ENCODE measurements around the gene PPM1M. TPM values are rescaled to one million over a fixed set of nuclear protein-coding genes. Genes with fewer than 3 reads are reported as not detected.
A peak's percentile ranks its signal among the peaks of the same experiment; 100 is the strongest.

PPM1M gene
- total RNA-seq, 2 donors from 2014 or later, result 6.9 to 15.3 TPM

- Histone ChIP-seq H3K27me3 (no peaks in the 10 kb centered on the region), H3K36me3 (replicated peaks in 1 of 2; ENCODE audit: insufficient read depth in 1 of 2, low read depth in 2 of 2) (no peaks in the 10 kb centered on the region), H3K9me3 (no peaks in the 10 kb centered on the region), H3K4me1 (peaks cover 27% of the 10 kb centered on the region), H3K4me3 (no peak overlapping the region), H3K27ac (peak overlapping the region in 2 of 4 donors; percentile 33 to 82)
- ATAC-seq, result no peak
- TF ChIP-seq CTCF (IDR thresholded peaks at IDR 0.05), result no peak
- TF ChIP-seq POLR2A (IDR thresholded peaks at IDR 0.05), result no peak
- intact Hi-C loops (cut with DNase I), result no loop called here
- WGBS, 2 donors, result 70 to 92% methylated on average over 2 to 9 of the region's 9 CpGs
- DNase-seq, result peak in 2 of 4 donors; percentile 11 to 67
Measured at GRCh38 chr3:52243791-52244628, 1.5 kb upstream of the PPM1M start.

DNA sequence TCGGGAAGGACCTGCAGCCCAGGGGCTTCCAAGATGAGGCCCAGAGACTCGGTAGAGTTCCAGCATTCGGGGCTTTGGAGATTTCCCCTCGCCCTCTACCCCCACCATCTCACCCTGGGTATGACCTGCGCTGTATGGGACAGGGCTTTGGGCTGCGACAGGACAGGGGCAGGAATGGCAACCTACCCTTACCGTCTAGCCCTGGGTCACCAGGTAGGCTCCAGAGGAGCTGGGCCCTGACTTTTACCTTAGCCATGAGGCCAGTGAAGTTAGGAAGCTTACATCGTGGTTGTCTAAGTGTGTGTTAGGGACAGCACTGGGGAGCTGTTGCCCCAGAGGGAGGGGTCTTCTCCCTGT lies 683 bp downstream of the PPM1M start:
- ATAC-seq (no peak), DNase-seq (no peak)
- Histone ChIP-seq H3K27me3 (no peaks in the 10 kb centered on the region), H3K27ac (peak overlapping the region; percentile 56 to 82 (median 68)), H3K36me3 (replicated peaks in 1 of 2; ENCODE audit: insufficient read depth in 1 of 2, low read depth in 2 of 2) (no peaks in the 10 kb centered on the region), H3K4me1 (peaks cover 14% of the 10 kb centered on the region), H3K4me3 (peak overlapping the region in 1 of 2 donors; percentile 30), H3K9me3 (no peaks in the 10 kb centered on the region)
- TF ChIP-seq CTCF (IDR thresholded peaks at IDR 0.05) (no peak), POLR2A (IDR thresholded peaks at IDR 0.05) (no peak)
- intact Hi-C loops (cut with DNase I), result no loop called here
- WGBS, 2 donors, result 58% methylated on average over 7 of the region's 8 CpGs; no CpG with 5 or more reads in 1 of the 2 donors

DNA sequence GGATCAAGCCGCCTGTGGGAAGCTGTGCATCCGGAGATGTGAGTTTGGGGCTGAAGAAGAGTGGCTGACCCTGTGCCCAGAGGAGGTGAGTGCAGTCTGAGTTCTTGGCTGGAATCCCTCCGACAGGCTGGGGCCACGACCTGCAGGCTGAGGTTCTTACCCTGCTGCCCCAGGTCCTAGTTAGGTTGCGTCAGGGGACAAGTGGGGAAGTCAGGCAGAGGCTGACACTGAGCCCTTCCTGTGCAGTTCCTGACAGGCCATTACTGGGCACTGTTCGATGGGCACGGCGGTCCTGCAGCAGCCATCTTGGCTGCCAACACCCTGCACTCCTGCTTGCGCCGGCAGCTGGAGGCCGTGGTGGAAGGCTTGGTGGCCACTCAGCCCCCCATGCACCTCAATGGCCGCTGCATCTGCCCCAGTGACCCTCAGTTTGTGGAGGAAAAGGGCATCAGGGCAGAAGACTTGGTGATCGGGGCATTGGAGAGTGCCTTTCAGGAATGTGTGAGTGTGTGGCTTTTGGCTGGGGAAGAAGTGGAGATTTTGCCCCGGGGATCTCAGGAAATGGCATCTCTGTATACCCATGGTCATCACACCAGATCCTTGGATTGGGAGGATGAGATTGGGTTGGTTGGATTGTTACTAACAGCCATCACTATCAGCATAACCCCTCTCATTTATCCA lies 1.3 kb downstream of the PPM1M start:
- peak overlapping the region in 2 of 4 donors; percentile 68 to 82 for H3K27ac ChIP-seq
- no peaks in the 10 kb centered on the region for H3K36me3 ChIP-seq (replicated peaks in 1 of 2; ENCODE audit: insufficient read depth in 1 of 2, low read depth in 2 of 2)
- H3K27me3 ChIP-seq, result no peaks in the 10 kb centered on the region
- TF ChIP-seq POLR2A (IDR thresholded peaks at IDR 0.05) (no peak), CTCF (IDR thresholded peaks at IDR 0.05) (no peak)
- intact Hi-C loops (cut with DNase I), result no loop called here
- H3K4me1 ChIP-seq, result peaks cover 14% of the 10 kb centered on the region
- no peak overlapping the region for H3K4me3 ChIP-seq
- ATAC-seq (no peak), DNase-seq (peak in 1 of 4 donors; percentile 39)
- no peaks in the 10 kb centered on the region for H3K9me3 ChIP-seq
- 79 to 80% methylated on average over 6 to 14 of the region's 14 CpGs for WGBS, 2 donors

DNA sequence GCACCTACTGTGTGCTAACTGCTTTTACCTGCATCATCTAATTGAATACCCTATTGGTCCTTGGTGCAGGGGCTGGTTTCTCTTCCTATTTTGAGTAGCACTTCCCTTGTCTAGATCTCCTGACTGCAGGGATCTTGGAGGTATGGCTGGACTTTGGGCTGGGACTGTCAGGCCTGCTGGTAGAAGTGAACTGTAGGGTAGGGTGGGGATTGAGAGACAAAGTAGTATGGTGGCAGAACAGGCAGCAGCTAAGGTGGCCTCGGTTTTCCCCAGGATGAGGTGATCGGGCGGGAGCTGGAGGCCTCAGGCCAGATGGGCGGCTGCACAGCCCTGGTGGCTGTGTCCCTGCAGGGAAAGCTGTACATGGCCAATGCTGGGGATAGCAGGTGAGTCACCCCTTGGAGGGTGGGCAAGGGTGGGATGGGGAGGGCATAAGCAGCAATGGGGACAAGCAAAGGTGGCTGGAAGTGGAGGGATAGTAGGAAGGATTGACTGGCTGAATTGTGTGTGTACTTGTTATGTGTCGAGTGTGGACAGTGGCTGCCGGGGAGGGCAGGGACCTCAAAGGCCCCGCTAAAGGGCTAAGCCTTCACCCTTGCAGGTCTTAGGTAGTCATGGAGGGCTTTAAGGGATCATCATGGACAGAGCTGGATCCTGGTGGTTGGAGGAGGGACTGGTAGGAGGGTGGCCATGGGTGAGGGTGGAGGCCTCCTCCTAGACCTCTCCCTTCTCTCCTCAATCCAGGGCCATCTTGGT lies 2.0 kb downstream of the PPM1M start:
- peaks cover 0 to 2% of the 10 kb centered on the region in 2 donors for H3K36me3 ChIP-seq (replicated peaks in 1 of 2; ENCODE audit: insufficient read depth in 1 of 2, low read depth in 2 of 2)
- TF ChIP-seq CTCF (IDR thresholded peaks at IDR 0.05), result no peak
- TF ChIP-seq POLR2A (IDR thresholded peaks at IDR 0.05), result no peak
- ATAC-seq (no peak), DNase-seq (no peak)
- no peak overlapping the region for H3K4me3 ChIP-seq
- H3K9me3 ChIP-seq, result no peaks in the 10 kb centered on the region
- intact Hi-C loops (cut with DNase I), result no loop called here
- no peaks in the 10 kb centered on the region for H3K27me3 ChIP-seq
- H3K27ac ChIP-seq, result no peak overlapping the region
- 87 to 90% methylated on average over 7 of the region's 7 CpGs for WGBS, 2 donors
- H3K4me1 ChIP-seq, result peaks cover 14% of the 10 kb centered on the region

Data from body of pancreas (tissue), 4 donors.